OCI-LY3 (cell line): ENCODE results near the gene SLC39A5.
"Not testable (repeated sequence)": the region's sequence is repeated elsewhere in the genome, so short reads cannot be mapped to it uniquely, and the experiment has no call there.

Experiments used
- H2AFZ ChIP-seq: fragments of 200-600, 300-600 bp; shearing (Covaris generic); 2 replicates; pipeline ENCODE4 v1.6.0; 2014; ENCODE audit warnings: antibody characterized with exemption, low read depth, low read length
- H3K27ac ChIP-seq: fragments of 200-600, 300-600 bp; sonication (generic); 2 replicates; pipeline ENCODE4 v1.5.1; 2014; ENCODE audit warnings: mild to moderate bottlenecking, low read length, moderate library complexity, mixed read lengths
- H3K27me3 ChIP-seq: fragments of 200-600, 300-600 bp; sonication (generic); 2 replicates; pipeline ENCODE4 v1.6.1; 2014; ENCODE audit warnings: low read depth, low read length, mixed read lengths
- H3K36me3 ChIP-seq: fragments of 200-600, 300-600 bp; sonication (generic); replicated peaks from 2 replicates; pipeline ENCODE3; 2014; ENCODE audit warnings: low read depth, low read length, mixed read lengths
- H3K4me1 ChIP-seq: fragments of 300-600, 200-600 bp; sonication (generic); 2 replicates; pipeline ENCODE4 v1.6.1; 2014; ENCODE audit warnings: low read length, mixed read lengths
- H3K4me2 ChIP-seq: fragments of 200-600, 300-600 bp; sonication (generic); 2 replicates; pipeline ENCODE4 v1.6.1; 2014; ENCODE audit warnings: low read length, mixed read lengths
- H3K4me3 ChIP-seq: fragments of 300-600, 200-600 bp; sonication (generic); 2 replicates; pipeline ENCODE4 v1.5.1; 2014; ENCODE audit warnings: antibody characterized with exemption, mild to moderate bottlenecking, low read length, moderate library complexity
- H3K79me2 ChIP-seq: fragments of 300-600, 200-600 bp; shearing (Covaris generic); 2 replicates; pipeline ENCODE4 v1.6.1; 2014; ENCODE audit warnings: mild to moderate bottlenecking, low read length, mixed read lengths
- H3K9ac ChIP-seq: fragments of 300-600, 200-600 bp; shearing (Covaris generic); 2 replicates; pipeline ENCODE4 v1.6.0; 2014; ENCODE audit warnings: mild to moderate bottlenecking, low read length, moderate library complexity
- H3K9me3 ChIP-seq: fragments of 200-600, 300-600 bp; shearing (Covaris generic); 2 replicates; pipeline ENCODE4 v1.6.1; 2014; ENCODE audit warnings: low read length, mixed read lengths; ENCODE audit not compliant: insufficient read depth
- H4K20me1 ChIP-seq: fragments of 200-600, 300-600 bp; sonication (generic); 2 replicates; pipeline ENCODE4 v1.6.1; 2016; ENCODE audit warnings: low read length, mixed read lengths; ENCODE audit not compliant: insufficient read depth
- EZH2phosphoT487 ChIP-seq: fragments of 200-600 bp; shearing (Covaris generic); IDR thresholded peaks from 2 replicates; pipeline ENCODE4 v1.6.1; 2018; ENCODE audit warnings: antibody characterized with exemption, mixed run types, low read depth
- TF ChIP-seq, protein P1 (sequence below): fragments of 200-600, 300-600 bp; sonication (generic); IDR thresholded peaks from 2 replicates; pipeline ENCODE4 v1.5.1; 2014; ENCODE audit warnings: antibody characterized with exemption, low read length, low read depth

SLC39A5 gene

GRCh38 chr12:56278905-56279304, 49.1 kb downstream of the SLC39A5 start:
- Histone ChIP-seq H4K20me1 (no peaks in the 10 kb centered on the region), H3K27me3 (no peaks in the 10 kb centered on the region)
- TF ChIP-seq EZH2phosphoT487: no peak
- TF ChIP-seq, protein P1, sequence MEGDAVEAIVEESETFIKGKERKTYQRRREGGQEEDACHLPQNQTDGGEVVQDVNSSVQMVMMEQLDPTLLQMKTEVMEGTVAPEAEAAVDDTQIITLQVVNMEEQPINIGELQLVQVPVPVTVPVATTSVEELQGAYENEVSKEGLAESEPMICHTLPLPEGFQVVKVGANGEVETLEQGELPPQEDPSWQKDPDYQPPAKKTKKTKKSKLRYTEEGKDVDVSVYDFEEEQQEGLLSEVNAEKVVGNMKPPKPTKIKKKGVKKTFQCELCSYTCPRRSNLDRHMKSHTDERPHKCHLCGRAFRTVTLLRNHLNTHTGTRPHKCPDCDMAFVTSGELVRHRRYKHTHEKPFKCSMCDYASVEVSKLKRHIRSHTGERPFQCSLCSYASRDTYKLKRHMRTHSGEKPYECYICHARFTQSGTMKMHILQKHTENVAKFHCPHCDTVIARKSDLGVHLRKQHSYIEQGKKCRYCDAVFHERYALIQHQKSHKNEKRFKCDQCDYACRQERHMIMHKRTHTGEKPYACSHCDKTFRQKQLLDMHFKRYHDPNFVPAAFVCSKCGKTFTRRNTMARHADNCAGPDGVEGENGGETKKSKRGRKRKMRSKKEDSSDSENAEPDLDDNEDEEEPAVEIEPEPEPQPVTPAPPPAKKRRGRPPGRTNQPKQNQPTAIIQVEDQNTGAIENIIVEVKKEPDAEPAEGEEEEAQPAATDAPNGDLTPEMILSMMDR: no peak

GRCh38 chr12:56280849-56281248, 51.0 kb downstream of the SLC39A5 start:
- H3K79me2 ChIP-seq: no peaks in the 10 kb centered on the region
- TF ChIP-seq EZH2phosphoT487: no peak
- TF ChIP-seq, protein P1: no peak
- no peaks in the 10 kb centered on the region for H3K4me1 ChIP-seq
- H3K4me2 ChIP-seq: no peak overlapping the region
- H4K20me1 ChIP-seq: no peaks in the 10 kb centered on the region
- no peaks in the 10 kb centered on the region for H3K27me3 ChIP-seq
- H3K9ac ChIP-seq: no peak overlapping the region
- peaks cover 35% of the 10 kb centered on the region for H3K36me3 ChIP-seq
- no peak overlapping the region for H3K27ac ChIP-seq
- H2AFZ ChIP-seq: no peak overlapping the region
- H3K4me3 ChIP-seq: no peak overlapping the region
- no peaks in the 10 kb centered on the region for H3K9me3 ChIP-seq

More at GRCh38 chr12:56278905-56279304, 49.1 kb downstream of the SLC39A5 start:
- Histone ChIP-seq H2AFZ (no peak overlapping the region), H3K4me2 (no peak overlapping the region), H3K9ac (no peak overlapping the region), H3K4me1 (no peaks in the 10 kb centered on the region), H3K27ac (no peak overlapping the region), H3K36me3 (peaks cover 43% of the 10 kb centered on the region), H3K4me3 (no peak overlapping the region), H3K9me3 (no peaks in the 10 kb centered on the region), H3K79me2 (no peaks in the 10 kb centered on the region)

DNA sequence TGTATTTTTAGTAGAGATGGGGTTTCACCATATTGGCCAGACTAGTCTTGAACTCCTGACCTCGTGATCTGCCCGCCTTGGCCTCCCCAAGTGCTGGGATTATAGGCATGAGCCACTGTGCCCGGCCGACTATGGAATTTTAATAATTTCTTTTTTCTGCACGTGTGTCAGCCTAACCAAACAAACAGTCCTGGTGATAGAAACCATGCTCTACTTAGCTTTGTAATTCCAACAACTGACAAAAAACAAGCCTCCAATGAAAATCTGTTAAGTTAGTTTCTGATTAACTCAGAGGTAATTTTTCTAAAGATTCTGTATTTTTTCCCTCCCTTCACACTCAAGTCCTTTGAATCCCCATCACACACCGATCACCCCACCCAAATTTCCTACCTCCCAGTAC, 52.2 kb downstream of the SLC39A5 start:
- no peaks in the 10 kb centered on the region for H4K20me1 ChIP-seq
- no peak overlapping the region for H3K9ac ChIP-seq
- TF ChIP-seq EZH2phosphoT487: no peak
- TF ChIP-seq, protein P1: no peak
- H3K79me2 ChIP-seq: no peaks in the 10 kb centered on the region; the same call in 1 of the 2 replicates
- no peaks in the 10 kb centered on the region for H3K27me3 ChIP-seq
- no peaks in the 10 kb centered on the region for H3K9me3 ChIP-seq
- H3K4me1 ChIP-seq: no peaks in the 10 kb centered on the region
- H2AFZ ChIP-seq: no peak overlapping the region
- H3K4me2 ChIP-seq: no peak overlapping the region
- H3K36me3 ChIP-seq: peaks cover 35% of the 10 kb centered on the region
- H3K27ac ChIP-seq: no peak overlapping the region
- H3K4me3 ChIP-seq: no peak overlapping the region

GRCh38 chr12:56282579-56282978, 52.7 kb downstream of the SLC39A5 start:
- no peak for TF ChIP-seq EZH2phosphoT487
- TF ChIP-seq, protein P1: no peak
- Histone ChIP-seq H2AFZ (no peak overlapping the region), H3K27me3 (no peaks in the 10 kb centered on the region), H3K9me3 (no peaks in the 10 kb centered on the region), H3K9ac (no peak overlapping the region), H3K4me1 (no peaks in the 10 kb centered on the region), H3K4me3 (no peak overlapping the region), H4K20me1 (no peaks in the 10 kb centered on the region), H3K27ac (no peak overlapping the region), H3K4me2 (no peak overlapping the region), H3K79me2 (peaks cover under 1% of the 10 kb centered on the region; the same call in 1 of the 2 replicates), H3K36me3 (peaks cover 35% of the 10 kb centered on the region)

- H3K9me3 ChIP-seq, H3K27me3 ChIP-seq, H3K4me1 ChIP-seq, H4K20me1 ChIP-seq, H2AFZ ChIP-seq, H3K27ac ChIP-seq, H3K4me2 ChIP-seq, H3K9ac ChIP-seq, H3K4me3 ChIP-seq: not testable (repeated sequence)
- peaks cover 14% of the 10 kb centered on the region for H3K79me2 ChIP-seq
- peaks cover 32% of the 10 kb centered on the region for H3K36me3 ChIP-seq
Measured at GRCh38 chr12:56284263-56284662, 54.4 kb downstream of the SLC39A5 start.
